Pons (tissue), 1 donor: ENCODE measurements around the gene HDAC5.
"Not testable (repeated sequence)": the region's sequence is repeated elsewhere in the genome, so short reads cannot be mapped to it uniquely, and the experiment has no call there.

Experiments
- DNase-seq: peaks from one replicate; pipeline ENCODE4 v3.0.0-alpha.2; 2016; ENCODE audit warnings: low spot score

HDAC5 gene

GRCh38 chr17:44123356-44124117 is at the start of gene HDAC5:
Gene HDAC5, minus strand, starts transcription at chr17:44123641. Its CDS starts 6,126 bp downstream, at chr17:44117515.
- DNase-seq, result peak; percentile 97

GRCh38 chr17:44171931-44172455 is 48.6 kb upstream of the HDAC5 start:
- DNase-seq, result no peak

- DNase-seq, result no peak
Measured at GRCh38 chr17:44170499-44171201, 47.2 kb upstream of the HDAC5 start, which contains the start of gene ASB16. Gene ASB16, plus strand, starts transcription at chr17:44170704. Its CDS starts 86 bp downstream, at chr17:44170790.

GRCh38 chr17:44170135-44170498 is 46.7 kb upstream of the HDAC5 start:
- no peak for DNase-seq

GRCh38 chr17:44167181-44167861 is 43.9 kb upstream of the HDAC5 start:
- DNase-seq, result no peak

GRCh38 chr17:44164476-44164875 is 41.0 kb upstream of the HDAC5 start:
- DNase-seq, result no peak

GRCh38 chr17:44159519-44160210 is 36.2 kb upstream of the HDAC5 start:
- DNase-seq, result no peak

- no peak for DNase-seq
Measured at GRCh38 chr17:44155488-44155887, 32.0 kb upstream of the HDAC5 start.

- no peak for DNase-seq
Measured at GRCh38 chr17:44152875-44153274, 29.4 kb upstream of the HDAC5 start.

GRCh38 chr17:44149750-44150329 is 26.4 kb upstream of the HDAC5 start:
- no peak for DNase-seq

GRCh38 chr17:44149066-44149465 is 25.6 kb upstream of the HDAC5 start:
- DNase-seq, result not testable (repeated sequence)

GRCh38 chr17:44147812-44148211 is 24.4 kb upstream of the HDAC5 start:
- DNase-seq, result no peak

GRCh38 chr17:44146375-44147346 is 23.2 kb upstream of the HDAC5 start:
- DNase-seq, result no peak

- DNase-seq, result no peak
Measured at GRCh38 chr17:44144966-44145739, 21.7 kb upstream of the HDAC5 start.

GRCh38 chr17:44143921-44144320 is 20.5 kb upstream of the HDAC5 start:
- not testable (repeated sequence) for DNase-seq

GRCh38 chr17:44137891-44138709 is 14.7 kb upstream of the HDAC5 start:
- peak; percentile 34 for DNase-seq

- no peak for DNase-seq
Measured at GRCh38 chr17:44134752-44135568, 11.5 kb upstream of the HDAC5 start.
